CD4-positive, alpha-beta T cell treated with Interleukin-15 for 4 hours (primary cell): ENCODE results near the gene IL24.

Experiments
- DNase-seq: peaks from one replicate; pipeline ENCODE4 v3.0.0-alpha.2; 2020; ENCODE audit warnings: low spot score

IL24 gene

DNA sequence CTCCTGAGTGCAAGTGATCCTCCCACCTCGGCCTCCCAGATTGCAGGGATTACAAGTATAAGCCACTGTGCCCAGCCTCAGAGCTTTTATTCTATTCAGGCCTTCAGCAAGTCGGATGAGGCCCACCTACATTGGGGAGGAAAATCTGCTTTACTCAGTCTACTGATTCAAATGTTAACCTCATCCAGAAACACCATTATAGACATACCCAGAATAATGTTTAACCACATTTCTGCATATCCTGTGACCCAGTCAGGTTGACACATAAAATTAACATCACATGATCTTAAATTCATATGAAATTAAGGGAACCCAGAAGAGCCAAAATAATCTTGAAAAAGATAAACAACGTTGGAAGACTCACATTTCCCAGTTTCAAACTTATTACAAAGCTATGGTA is 16.9 kb upstream of the IL24 start:
- DNase-seq = no peak

DNA sequence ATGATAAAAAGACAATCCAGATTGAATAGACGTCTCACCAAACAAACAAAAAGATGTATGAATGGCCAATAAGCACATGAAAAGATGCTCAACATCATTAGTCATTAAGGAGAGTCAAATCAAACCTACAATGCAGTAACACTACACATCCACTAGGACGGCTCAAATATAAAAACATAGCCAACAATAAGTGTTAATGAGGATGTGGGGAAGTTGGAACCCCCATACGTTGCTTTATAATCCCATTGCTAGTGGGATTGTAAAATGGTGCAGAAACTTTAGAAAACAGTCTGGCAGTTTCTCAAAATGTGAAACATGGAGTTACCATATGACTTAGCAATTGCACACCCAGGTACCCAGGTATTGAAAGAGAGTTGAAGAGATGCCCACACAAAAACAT is 14.7 kb upstream of the IL24 start:
- DNase-seq = no peak

DNA sequence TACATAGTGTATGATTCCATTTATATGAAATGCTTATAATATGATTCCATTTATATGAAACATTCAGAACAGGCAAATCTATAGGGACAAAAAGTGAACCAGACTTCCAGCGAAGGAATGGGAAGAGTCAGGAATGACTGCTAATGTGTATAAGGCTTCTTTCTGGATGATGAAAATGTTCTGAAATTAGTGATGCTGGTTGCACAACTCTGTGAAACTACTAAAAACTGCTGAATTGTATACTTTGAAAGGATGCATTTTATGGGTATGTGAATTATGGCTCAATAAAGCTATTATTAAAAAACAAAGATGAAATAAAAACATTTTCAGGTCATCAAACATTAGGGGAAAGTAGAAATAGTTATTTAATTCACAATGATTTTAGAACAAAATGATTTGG is 14.1 kb upstream of the IL24 start:
- no peak for DNase-seq

DNA sequence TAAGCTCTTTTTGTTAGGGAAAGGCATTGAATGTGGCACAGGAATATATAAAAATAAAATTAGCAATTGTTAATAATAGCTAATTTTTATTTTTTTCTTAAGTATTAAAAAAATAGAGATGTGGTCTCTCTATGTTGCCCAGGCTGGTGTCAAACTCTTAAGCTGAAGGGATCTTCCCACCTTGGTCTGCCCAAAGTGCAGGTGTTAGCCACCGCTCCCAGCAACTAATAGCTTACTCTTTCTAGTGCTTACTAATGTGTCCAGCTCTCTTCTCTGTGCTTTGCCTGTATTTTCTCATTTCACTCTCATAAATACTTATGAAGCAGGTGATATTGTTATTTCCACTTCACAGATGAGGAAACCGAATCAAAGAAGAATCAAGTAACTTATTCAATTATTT is 13.4 kb upstream of the IL24 start:
- no peak for DNase-seq

DNA sequence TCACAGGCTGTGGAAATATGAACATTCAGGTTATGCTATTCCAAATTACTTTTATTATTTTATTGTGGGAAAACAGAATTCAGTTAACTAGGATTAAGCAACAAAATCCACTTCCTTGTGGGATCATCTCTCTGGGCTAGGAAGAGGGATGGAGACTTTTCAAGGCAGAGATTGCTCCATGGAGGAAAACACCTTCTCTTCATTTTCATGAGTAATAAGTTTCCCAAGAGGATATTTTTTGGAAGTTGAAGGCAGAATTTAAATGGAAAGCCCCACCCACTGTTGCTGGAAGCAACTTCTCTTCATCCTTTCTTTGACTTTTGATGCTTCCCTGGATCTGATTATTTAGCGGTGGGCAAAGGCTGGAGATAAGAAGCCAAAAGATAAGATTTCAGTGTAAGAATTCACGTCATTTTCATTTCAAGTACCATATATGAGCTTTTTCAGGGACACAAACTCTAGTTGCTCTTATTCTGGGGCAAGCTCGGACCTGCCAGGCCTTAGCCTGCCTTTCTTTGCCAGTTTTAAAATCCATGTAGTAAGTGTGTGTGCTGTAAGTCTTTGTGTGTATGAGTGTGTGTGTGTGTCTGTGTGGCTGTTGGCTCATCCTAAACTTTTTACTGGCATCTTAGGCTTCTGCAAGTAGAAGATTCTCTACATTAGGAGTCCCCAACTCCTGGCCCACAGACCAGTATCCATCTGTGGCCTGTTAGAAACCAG is 11.7 kb upstream of the IL24 start:
- DNase-seq = no peak

DNA sequence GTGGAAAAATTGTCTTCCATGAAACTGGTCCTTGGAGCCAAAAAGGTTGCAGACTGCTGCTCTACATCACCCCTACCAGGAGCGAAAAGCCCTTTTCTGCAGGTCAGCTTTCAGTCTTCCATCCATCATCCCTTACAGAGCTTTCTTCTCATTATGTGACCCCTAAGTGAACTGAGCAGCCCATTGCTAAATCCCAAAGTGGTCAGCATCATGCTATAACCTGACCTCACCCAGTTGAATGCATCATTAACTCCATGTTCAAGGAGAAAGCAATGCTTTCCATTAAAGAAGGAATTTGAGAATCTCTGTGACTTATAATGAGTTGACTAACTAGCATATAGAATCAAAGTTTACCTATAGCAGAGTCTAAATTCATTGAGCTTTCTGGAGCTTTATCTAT is 10.4 kb upstream of the IL24 start:
- no peak for DNase-seq

DNA sequence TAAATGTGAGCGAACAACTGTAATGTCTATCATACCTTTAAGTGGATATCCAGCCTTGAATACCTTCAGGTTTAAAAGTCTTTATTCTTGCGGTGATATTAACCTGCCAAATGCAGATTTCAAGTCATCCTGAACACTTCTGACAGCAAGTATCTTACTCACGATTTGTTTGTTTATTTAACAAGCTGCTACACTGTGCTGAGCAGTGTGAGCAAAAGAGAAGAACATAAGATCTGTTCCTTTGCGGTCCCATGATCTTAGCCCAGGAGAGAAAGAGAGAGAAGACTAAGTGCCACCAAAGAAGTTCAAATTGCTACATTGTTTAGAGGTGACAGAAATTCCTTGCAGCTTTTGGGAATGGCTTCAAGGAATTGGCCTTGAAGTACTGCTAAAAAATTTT is 9.5 kb upstream of the IL24 start:
- DNase-seq = no peak

DNA sequence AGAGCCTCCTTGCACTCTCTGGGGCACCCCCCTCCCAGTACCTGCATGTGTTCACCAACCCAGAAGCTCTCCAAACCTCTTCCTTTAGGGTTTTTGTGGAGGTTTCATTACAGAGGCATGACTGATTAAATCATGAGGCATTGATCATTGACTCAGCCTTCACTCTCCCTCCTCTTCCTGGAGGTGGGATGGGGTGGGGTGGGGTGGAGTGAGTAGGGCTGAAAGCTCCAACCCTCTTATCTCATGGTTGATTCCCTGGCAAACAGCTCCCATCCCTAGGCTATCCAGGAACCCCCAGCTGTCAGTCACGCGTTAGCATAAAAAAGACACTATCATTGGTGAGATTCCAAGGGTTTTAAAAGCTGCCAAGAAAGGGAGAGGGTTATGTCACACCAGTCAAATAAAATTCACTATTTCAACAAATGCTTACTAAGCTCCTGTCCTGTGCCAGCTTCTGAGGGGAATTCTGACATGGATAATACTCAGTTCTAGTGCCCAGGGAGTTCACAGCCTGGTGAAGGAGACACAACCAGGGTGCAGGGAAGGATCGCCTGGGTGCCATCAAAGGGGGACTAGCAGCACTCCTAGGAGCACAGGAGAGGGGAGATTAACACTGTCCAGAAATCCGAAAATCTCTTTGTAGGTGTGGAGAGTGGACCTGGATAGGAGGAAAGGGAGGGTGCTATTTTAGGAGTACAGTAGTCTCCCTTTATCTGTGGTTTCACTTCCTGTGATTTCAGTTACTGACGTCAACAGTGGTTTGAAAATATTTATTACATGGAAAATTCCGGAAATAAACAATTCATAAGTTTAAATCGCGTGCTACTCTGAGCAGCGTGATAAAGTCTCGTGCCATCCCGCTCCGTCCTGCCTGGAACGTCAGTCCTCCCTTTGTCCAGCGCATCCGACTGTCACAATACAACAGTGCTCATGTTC is 6.8 kb upstream of the IL24 start:
- no peak for DNase-seq

DNA sequence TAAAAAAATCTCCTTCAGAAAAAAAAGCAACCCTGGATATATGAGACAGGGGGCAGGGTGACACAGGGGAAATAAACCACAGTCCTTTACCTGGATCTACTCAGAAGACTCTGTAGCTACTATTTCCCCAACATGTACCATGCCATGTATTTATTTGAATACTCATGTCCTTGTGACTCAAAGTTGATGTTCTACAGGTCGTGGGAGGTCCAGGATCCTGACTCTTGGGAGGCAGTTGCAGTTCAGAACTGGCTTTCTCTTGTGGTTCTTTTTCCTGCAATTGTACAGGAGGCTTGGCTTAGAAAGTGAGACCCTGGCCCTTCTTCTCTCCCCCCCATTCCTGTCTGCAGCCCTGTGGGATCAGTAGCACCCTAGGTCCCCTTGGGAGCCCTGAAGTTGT is 5.8 kb upstream of the IL24 start:
- no peak for DNase-seq

DNA sequence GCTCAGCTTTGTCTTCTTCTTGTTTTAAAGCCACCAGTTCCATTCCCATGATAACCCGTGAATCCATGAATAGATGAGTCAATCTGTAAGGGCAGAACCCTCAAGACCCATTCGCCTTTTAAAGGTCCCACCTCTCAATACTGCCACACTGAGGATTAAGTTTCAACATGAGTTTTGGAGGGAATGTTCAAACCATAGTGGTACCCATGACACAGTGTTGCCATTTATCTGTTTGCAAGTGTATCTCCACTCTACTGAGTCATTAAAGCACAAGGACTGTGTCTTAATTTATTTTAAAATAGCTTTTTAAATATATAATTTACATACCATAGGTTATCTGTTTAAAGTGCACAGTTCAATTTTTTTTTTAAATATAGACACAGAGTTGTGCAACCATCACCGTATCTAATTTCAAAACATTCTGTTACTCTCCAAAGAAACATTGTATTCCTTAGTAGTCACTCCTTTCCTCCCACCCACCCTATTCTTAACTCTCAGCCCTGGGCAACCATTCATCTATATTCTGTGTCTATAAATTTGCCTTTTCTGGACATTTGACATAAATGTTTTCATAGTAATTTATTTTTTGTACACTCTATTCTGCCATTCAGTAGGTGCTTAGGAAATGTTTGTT is 4.8 kb upstream of the IL24 start:
- DNase-seq = no peak

DNA sequence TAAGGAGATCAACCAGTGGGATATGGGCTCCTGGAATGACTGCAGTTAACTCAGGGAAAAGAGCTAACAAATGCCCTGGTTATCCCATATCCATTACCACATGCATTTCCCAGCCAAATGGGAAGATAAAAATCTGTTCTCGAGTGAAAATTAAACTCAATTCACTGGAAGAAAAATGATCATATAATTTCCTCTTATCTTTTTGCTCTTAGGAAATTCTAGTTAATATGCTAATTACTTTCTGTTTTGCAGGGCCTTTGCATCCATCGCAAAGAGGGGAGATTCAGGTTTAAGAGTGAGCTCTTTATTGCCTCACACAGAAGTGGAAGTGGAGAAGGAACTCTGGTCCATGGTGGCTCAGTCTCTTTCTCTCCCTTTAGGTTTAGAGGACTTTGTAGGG is 3.9 kb upstream of the IL24 start:
- DNase-seq = no peak

DNA sequence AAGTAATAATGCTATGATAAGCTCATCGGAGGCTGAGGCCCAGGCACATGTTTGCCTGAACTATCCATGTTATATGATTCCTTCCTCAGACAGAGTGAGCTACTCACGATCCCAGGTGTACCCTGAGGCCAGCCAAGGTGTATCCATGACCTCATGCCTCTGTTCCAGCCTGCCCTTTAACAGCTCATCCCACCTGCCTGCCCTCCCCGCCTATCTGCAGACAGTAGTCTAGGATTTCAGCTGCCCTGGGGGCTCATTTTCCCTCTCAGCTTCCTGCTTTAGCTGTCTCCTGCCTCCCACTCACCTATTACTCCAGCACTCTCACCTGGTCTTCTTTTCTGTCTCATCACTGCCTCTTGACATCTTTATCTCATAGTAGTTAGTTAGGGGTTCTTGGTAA is 1.9 kb upstream of the IL24 start:
- no peak for DNase-seq

DNA sequence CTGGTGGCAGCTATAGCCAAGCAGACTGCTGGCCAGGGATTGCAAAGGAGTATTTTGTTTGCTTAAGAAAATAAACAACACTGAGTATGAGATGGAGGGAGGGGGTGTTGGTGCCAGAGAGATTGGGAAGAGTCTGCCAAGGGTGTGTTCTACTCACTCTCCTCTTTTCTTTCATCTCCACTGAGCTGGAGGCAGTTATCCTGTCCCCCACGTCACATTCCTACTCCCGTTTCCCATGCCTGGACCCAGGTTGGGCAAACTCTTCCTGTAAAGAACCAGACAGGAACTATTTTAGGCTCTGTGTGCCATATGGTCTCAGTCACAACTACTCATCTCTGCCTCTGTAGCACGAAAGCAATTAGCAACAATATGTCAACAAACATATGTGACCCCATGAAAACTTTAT is 1.4 kb upstream of the IL24 start:
- DNase-seq = no peak

DNA sequence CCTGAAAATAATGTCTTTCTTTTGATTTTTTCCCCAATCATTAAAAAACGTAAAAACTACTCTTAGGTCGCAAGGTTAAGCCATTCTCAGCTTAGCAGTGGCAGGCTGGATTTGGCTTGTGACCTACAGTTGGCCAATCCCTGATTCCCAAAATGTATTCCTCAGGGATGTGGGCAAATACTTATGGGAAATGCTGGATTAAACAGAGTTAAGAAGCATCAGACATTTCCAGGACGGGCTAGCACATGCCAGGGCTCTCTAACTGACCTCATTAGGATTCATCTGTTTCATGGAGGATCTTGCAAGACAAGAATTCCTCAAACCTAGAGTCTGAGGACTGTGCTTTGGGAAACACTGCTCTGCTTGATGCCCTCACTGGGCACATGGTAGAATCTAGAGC is 982 bp upstream of the IL24 start:
- no peak for DNase-seq

DNA sequence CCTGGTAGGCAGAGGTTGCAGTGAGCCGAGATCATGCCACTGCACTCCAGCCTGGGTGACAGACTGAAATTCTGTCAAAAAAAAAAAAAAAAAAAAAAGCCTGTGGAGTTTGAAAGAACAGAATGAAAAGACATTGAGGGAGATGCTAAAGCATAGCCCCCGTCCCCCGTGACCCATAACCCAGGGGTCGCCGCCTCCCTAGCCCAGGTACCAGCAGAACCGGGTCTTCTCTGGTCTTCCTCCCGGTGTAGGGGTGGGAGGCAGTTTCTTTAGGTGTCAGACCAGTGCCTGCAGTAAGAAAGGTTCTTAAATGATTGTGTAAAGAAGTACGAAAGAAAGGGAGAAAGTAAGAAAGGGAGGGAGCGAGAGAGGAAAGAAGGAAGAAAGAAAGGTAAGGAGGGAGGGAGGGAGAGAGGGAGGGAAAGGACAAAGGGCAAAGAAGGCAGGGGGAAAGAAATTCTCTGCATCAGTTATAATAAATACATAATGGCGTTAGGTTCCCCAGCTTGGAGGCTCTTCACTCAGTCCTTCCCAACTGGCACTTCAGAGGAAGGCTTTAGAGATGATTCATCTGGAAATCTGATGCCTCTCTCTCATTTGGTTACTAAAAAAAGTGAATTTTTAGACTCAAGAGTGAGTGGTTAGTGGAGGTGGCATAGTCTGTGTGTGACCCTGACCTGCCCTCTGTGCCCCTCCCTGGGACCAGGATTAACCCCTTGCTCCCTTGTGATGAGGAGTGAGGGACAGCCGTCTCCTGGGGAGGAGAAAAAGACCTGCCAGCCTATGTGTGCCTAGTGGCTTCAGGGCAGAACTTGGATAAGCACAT is 1.1 kb downstream of the IL24 start:
- DNase-seq = no peak

DNA sequence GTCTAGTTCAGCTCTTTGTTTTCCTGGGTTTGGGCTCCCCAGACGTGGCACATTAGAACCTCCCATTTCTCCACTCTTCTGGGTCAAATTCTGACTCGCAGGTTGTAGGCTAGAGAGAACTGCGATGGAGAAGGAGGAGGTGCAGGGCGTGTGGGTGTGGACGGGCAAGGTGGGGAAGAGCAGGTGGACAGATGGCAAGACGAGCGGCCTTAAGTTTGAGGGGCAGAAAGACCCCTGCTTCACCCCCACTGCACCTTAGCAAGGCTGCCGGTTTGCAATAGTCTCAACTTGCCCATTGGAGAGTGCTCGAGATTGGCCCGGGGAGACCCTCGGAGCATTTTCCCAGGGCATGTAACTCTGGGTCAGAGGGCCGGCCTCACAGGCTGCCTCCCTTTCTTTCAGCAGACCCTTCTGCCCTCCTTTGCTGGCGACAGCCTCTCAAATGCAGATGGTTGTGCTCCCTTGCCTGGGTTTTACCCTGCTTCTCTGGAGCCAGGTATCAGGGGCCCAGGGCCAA is 1.7 kb downstream of the IL24 start:
- DNase-seq = no peak

DNA sequence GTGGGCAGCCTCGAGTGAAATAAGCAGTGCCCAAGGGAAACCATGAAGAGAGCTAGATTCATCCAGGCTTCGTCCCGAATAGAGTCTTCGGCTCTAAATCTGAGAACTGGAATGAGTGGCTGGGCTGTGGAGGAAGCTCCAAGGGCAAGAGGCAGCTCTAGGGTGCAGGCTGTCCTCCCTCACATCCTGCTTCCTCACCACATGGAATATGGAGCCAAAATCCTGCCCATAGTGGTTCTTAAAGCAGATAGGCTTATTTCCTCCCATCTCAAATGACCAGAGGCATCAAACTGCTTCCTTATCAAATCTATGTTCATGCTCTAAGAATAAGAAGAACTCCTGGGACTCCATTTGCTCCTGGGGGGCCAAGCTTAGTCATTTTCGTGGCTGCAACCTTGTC is 2.5 kb downstream of the IL24 start:
- DNase-seq = no peak

DNA sequence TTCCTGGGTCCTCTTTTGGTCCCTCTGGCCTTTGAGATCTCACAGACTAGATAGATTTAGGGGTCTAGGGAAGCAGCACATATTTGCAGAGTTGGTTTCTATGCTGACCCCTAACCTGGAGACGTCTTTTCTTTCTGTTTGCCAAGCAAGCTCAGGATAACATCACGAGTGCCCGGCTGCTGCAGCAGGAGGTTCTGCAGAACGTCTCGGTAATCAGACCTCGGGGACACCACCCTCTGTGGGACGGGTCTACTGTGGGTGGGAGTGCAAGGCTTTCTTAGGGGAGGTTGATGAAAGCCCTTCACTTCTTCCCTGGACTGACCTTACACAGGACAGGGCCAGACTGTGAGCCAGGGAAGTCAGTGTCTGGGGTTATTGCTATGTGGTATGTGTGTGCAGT is 2.9 kb downstream of the IL24 start:
- DNase-seq = no peak

DNA sequence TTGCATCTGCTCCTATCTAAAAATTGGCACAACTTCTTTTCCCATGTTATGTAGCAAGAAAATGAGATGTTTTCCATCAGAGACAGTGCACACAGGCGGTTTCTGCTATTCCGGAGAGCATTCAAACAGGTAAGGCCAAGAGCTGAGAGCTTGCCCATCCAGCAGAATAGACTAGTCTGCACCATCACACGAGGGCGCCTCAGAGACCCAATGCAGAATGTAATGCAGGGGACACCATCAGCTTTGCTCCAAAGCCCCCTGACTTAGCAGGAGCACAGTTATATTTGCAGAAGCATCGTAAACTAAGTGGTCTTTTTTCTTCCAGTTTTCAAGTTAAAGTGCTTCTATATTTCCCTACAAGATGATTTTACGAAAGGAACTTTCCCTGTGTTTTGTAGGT is 4.7 kb downstream of the IL24 start:
- no peak for DNase-seq

DNA sequence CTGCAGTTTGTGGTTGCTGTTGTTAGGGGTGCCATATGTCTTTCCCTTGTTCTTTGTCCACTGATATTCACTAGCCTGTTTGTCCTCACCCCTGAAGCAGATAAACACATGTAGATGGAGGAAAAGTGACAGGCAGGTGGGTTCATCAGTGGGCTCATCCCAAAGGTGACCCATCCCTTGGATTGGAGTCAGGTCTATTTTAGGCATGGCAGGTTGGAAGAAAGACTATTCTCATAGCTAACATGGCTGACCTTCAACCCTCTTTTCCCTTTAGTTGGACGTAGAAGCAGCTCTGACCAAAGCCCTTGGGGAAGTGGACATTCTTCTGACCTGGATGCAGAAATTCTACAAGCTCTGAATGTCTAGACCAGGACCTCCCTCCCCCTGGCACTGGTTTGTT is 5.5 kb downstream of the IL24 start:
- no peak for DNase-seq

DNA sequence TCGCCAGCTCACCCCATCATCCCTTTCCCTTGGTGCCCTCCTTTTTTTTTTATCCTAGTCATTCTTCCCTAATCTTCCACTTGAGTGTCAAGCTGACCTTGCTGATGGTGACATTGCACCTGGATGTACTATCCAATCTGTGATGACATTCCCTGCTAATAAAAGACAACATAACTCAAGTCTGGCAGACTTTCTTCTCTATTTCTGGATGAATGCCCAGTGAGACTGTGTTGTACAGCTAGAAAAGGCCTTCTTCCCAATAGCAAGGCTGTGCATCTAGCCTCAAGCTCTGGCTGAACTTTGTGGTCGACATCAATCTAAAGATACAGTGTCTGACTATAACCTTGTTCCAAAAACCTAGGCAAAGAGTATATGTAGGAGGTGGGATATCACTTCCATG is 6.4 kb downstream of the IL24 start:
- DNase-seq = no peak
